KMS-11 (cell line): ENCODE results near the gene RIPOR1.

Experiments
- H2AFZ ChIP-seq: fragments of 200-600 bp; sonication (generic); 2 replicates; pipeline ENCODE4 v1.6.1; 2016; ENCODE audit warnings: antibody characterized with exemption, mixed run types, low read depth
- H3K27ac ChIP-seq: fragments of 200-600 bp; sonication (generic); 2 replicates; pipeline ENCODE4 v1.6.1; 2016; ENCODE audit warnings: mild to moderate bottlenecking, mixed run types
- H3K27me3 ChIP-seq: fragments of 200-600 bp; sonication (generic); 2 replicates; pipeline ENCODE4 v1.6.1; 2017; ENCODE audit warnings: mild to moderate bottlenecking, low read depth, mixed run types, moderate library complexity; ENCODE audit not compliant: insufficient read depth
- H3K36me3 ChIP-seq: fragments of 200-600 bp; sonication (generic); 2 replicates; pipeline ENCODE4 v1.6.1; 2017; ENCODE audit warnings: mild to moderate bottlenecking, mixed run types; ENCODE audit not compliant: insufficient read depth
- H3K4me1 ChIP-seq: fragments of 200-600 bp; sonication (generic); 2 replicates; pipeline ENCODE4 v1.6.1; 2016; ENCODE audit warnings: mild to moderate bottlenecking, low read depth, mixed run types; ENCODE audit not compliant: poor library complexity, severe bottlenecking
- H3K4me2 ChIP-seq: fragments of 200-600 bp; sonication (generic); 2 replicates; pipeline ENCODE4 v1.7.0; 2016; ENCODE audit warnings: mild to moderate bottlenecking, mixed run types
- H3K4me3 ChIP-seq: fragments of 200-600 bp; sonication (generic); IDR thresholded peaks from 2 replicates; pipeline ENCODE4 v1.6.1; 2017; ENCODE audit warnings: low read depth, low read length, mixed read lengths; ENCODE audit not compliant: insufficient read depth
- H3K79me2 ChIP-seq: fragments of 200-600 bp; sonication (generic); 2 replicates; pipeline ENCODE4 v1.6.1; 2016; ENCODE audit warnings: low read depth, mixed run types; ENCODE audit not compliant: insufficient read depth
- H3K9ac ChIP-seq: fragments of 200-600 bp; sonication (generic); 2 replicates; pipeline ENCODE4 v1.6.1; 2016; ENCODE audit warnings: mild to moderate bottlenecking, mixed run types
- H4K20me1 ChIP-seq: fragments of 200-600 bp; sonication (generic); 2 replicates; pipeline ENCODE4 v1.6.1; 2016; ENCODE audit warnings: mild to moderate bottlenecking, mixed run types; ENCODE audit not compliant: insufficient read depth
- TF ChIP-seq, protein P1 (sequence below): fragments of 200-600 bp; sonication (generic); conservative IDR thresholded peaks from 2 replicates; pipeline ENCODE4 v1.6.1; 2017; ENCODE audit warnings: low read depth, mild to moderate bottlenecking, antibody characterized with exemption, low read length, moderate library complexity, mixed read lengths

Gene RIPOR1

DNA sequence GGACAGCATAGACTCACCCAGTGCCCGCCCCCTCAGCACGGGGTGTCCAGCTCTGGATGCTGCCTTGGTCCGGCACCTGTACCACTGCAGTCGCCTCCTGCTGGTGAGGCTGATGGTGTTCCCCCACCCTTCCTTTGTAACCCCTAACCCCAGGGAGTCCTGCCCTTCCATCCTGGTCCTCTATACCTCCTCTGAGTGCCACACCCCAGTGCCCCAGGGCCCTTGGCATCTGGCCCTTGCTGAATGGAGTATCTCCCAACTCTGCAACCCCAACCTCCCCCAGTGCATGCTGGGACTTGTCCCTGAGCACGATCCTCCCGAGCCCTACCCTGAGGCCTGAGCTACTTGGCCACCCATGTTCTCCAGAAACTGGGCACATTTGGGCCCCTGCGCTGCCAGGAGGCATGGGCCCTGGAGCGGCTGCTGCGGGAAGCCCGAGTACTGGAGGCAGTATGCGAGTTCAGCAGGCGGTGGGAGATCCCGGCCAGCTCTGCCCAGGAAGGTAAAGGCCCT lies 15.8 kb downstream of the RIPOR1 start:
- H3K9ac ChIP-seq: no peak overlapping the region
- H3K4me2 ChIP-seq: no peak overlapping the region
- peaks cover 42% of the 10 kb centered on the region for H3K4me1 ChIP-seq
- no peaks in the 10 kb centered on the region for H4K20me1 ChIP-seq
- TF ChIP-seq, protein P1, sequence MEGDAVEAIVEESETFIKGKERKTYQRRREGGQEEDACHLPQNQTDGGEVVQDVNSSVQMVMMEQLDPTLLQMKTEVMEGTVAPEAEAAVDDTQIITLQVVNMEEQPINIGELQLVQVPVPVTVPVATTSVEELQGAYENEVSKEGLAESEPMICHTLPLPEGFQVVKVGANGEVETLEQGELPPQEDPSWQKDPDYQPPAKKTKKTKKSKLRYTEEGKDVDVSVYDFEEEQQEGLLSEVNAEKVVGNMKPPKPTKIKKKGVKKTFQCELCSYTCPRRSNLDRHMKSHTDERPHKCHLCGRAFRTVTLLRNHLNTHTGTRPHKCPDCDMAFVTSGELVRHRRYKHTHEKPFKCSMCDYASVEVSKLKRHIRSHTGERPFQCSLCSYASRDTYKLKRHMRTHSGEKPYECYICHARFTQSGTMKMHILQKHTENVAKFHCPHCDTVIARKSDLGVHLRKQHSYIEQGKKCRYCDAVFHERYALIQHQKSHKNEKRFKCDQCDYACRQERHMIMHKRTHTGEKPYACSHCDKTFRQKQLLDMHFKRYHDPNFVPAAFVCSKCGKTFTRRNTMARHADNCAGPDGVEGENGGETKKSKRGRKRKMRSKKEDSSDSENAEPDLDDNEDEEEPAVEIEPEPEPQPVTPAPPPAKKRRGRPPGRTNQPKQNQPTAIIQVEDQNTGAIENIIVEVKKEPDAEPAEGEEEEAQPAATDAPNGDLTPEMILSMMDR: no peak; the same call in 1 of the 2 replicates
- no peak overlapping the region for H3K27ac ChIP-seq
- no peak overlapping the region for H2AFZ ChIP-seq
- H3K36me3 ChIP-seq: no peaks in the 10 kb centered on the region
- no peaks in the 10 kb centered on the region for H3K79me2 ChIP-seq
- no peak overlapping the region for H3K4me3 ChIP-seq
- H3K27me3 ChIP-seq: no peaks in the 10 kb centered on the region

GRCh38 chr16:67544844-67545664 lies 16.4 kb downstream of the RIPOR1 start:
- Histone ChIP-seq H3K36me3 (no peaks in the 10 kb centered on the region), H3K27ac (no peak overlapping the region)

GRCh38 chr16:67545665-67546024 lies 17.0 kb downstream of the RIPOR1 start:
- H3K27me3 ChIP-seq: no peaks in the 10 kb centered on the region
- H2AFZ ChIP-seq: no peak overlapping the region
- peaks cover 42% of the 10 kb centered on the region for H3K4me1 ChIP-seq
- no peak overlapping the region for H3K4me2 ChIP-seq
- H3K4me3 ChIP-seq: no peak overlapping the region
- H3K36me3 ChIP-seq: no peaks in the 10 kb centered on the region
- no peaks in the 10 kb centered on the region for H4K20me1 ChIP-seq
- H3K79me2 ChIP-seq: no peaks in the 10 kb centered on the region
- no peak overlapping the region for H3K9ac ChIP-seq
- TF ChIP-seq, protein P1: no peak
- H3K27ac ChIP-seq: no peak overlapping the region

More at GRCh38 chr16:67544844-67545664, 16.4 kb downstream of the RIPOR1 start:
- Histone ChIP-seq H3K27me3 (no peaks in the 10 kb centered on the region), H3K79me2 (no peaks in the 10 kb centered on the region), H3K4me3 (no peak overlapping the region), H2AFZ (no peak overlapping the region), H3K4me1 (peaks cover 42% of the 10 kb centered on the region), H3K4me2 (no peak overlapping the region), H3K9ac (no peak overlapping the region), H4K20me1 (no peaks in the 10 kb centered on the region)
- TF ChIP-seq, protein P1: no peak

DNA sequence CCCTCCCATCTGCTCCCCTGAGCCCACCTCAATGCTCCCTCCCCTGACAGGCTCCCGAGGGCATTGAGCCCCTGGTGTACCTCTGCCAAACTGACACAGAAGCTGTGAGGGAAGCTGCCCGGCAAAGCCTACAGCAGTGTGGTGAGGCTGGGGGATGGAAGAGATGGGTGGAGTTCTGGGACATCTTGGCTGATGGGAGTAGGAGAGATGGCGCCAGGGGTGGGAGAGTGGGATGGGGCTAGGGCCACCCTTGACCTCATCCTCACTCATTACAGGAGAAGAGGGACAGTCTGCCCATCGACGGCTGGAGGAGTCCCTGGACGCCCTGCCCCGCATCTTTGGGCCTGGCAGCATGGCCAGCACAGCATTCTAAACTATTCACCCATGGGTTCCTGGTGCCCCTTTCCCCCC lies 17.5 kb downstream of the RIPOR1 start:
- H3K27me3 ChIP-seq: no peaks in the 10 kb centered on the region
- no peak overlapping the region for H3K9ac ChIP-seq
- H4K20me1 ChIP-seq: no peaks in the 10 kb centered on the region
- H3K4me1 ChIP-seq: peaks cover 42% of the 10 kb centered on the region
- H3K36me3 ChIP-seq: no peaks in the 10 kb centered on the region
- no peaks in the 10 kb centered on the region for H3K79me2 ChIP-seq
- no peak overlapping the region for H3K4me3 ChIP-seq
- no peak overlapping the region for H3K27ac ChIP-seq
- no peak overlapping the region for H3K4me2 ChIP-seq
- H2AFZ ChIP-seq: no peak overlapping the region
- TF ChIP-seq, protein P1: no peak
